AG09309 (cell line): ENCODE data around the gene NCKAP1.

Experiments
- DNase-seq: peaks from one replicate; pipeline ENCODE4 v3.0.0-alpha.2; 2010; ENCODE audit warnings: low read depth
- H3K4me3 ChIP-seq: 2 replicates; pipeline ENCODE4 v1.5.1; 2011; ENCODE audit warnings: mild to moderate bottlenecking, low read depth, low read length, moderate library complexity; ENCODE audit not compliant: control insufficient read depth
- CTCF ChIP-seq: IDR thresholded peaks from 2 replicates; pipeline ENCODE4 v1.5.1; 2011; ENCODE audit warnings: mild to moderate bottlenecking, low read depth, low read length, inconsistent platforms; ENCODE audit not compliant: insufficient read depth, control insufficient read depth; ENCODE audit errors: missing control alignments

Gene NCKAP1

GRCh38 chr2:182915369-182916326 lies 122.6 kb downstream of the NCKAP1 start:
- peak; percentile 62 for DNase-seq
- peak; percentile 11 for TF ChIP-seq CTCF
- no peak overlapping the region for H3K4me3 ChIP-seq

GRCh38 chr2:182914852-182915251 lies 123.4 kb downstream of the NCKAP1 start:
- no peak for DNase-seq
- TF ChIP-seq CTCF = no peak
- no peak overlapping the region for H3K4me3 ChIP-seq

- no peak for TF ChIP-seq CTCF
- DNase-seq = no peak
- H3K4me3 ChIP-seq = no peak overlapping the region
These were observed 125.2 kb downstream of the NCKAP1 start for GRCh38 chr2:182913064-182913463.

GRCh38 chr2:182912518-182912915 lies 125.7 kb downstream of the NCKAP1 start:
- H3K4me3 ChIP-seq = no peak overlapping the region
- no peak for TF ChIP-seq CTCF
- no peak for DNase-seq

GRCh38 chr2:182911813-182912517 lies 126.3 kb downstream of the NCKAP1 start:
- DNase-seq = no peak
- no peak overlapping the region for H3K4me3 ChIP-seq
- no peak for TF ChIP-seq CTCF

- H3K4me3 ChIP-seq = no peak overlapping the region
- TF ChIP-seq CTCF = no peak
- DNase-seq = no peak
These were observed 127.3 kb downstream of the NCKAP1 start for GRCh38 chr2:182910965-182911364.
